SK-N-MC (cell line): ENCODE measurements around the gene ZHX3.

ENCODE experiments used
- EZH2 ChIP-seq: fragments of 200-600 bp; sonication (generic); IDR thresholded peaks from one replicate; pipeline ENCODE4 v1.6.1; 2017; ENCODE audit warnings: antibody characterized with exemption
- POLR2AphosphoS5 ChIP-seq: IDR thresholded peaks from 2 replicates; pipeline ENCODE4 v1.6.1; 2012; ENCODE audit warnings: mild to moderate bottlenecking, low read depth, low read length, borderline replicate concordance

DNA sequence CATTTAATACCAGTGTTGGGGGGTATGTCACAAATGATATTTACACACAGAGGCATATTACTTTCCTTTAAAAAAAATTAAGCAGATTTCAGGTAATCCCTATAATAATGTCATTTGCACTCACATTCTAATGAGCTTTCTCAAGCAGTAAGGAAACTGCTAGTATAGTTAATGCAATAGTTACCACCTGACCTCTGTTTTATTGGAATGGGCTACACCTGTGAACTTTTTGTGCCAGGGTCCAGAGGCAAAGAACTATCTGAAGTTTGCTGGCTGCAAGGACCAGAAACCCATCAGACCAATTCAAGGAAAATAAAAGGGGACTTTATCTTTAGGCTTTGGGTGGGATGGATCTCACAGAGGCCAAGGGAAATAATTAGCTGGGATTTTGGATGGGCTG lies 2.9 kb upstream of the ZHX3 start:
- TF ChIP-seq EZH2: no peak
- TF ChIP-seq POLR2AphosphoS5: no peak
